NCI-H510A (cell line): ENCODE results near the gene TMEM135.
"Not testable (repeated sequence)": the region's sequence is repeated elsewhere in the genome, so short reads cannot be mapped to it uniquely, and the experiment has no call there.

Experiments used
- DNase-seq: peaks from one replicate; lab custom pipeline; 2025; lab: John Stamatoyannopoulos, UW

Gene TMEM135

DNA sequence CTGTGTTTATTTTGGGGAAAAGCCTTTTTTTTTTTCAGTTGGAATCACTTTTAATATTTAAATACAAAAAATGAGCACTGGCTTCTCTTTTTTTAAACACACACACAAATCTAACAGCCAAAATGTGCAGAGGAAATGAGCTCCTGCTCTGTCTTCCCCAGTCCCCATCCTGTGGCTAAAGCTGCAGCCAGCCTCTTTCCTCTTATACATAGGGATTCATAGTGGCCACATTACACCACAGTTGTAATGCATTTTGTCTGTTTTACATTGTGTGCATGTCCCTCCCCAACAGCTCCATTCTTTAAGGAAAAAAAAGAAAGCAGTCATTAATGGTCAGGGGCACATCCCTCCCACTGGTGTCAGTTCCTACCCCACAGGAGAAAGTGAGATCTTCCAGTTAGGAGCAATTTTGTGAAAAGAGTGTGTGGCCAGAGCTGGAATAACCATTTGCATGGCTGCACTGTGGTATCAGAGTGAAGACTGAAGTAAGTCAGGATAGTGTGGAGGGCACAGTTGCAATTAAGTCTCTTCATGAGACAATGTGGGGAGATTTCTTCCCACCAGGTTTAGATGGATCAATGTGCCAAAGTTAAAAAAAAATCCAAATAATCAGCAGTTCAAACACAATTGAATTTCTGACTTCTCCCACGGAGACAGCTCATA is 220.6 kb downstream of the TMEM135 start:
- DNase-seq: no peak

GRCh38 chr11:87259736-87260135 is 222.0 kb downstream of the TMEM135 start:
- no peak for DNase-seq

GRCh38 chr11:87260811-87261210 is 223.1 kb downstream of the TMEM135 start:
- DNase-seq: no peak

GRCh38 chr11:87263264-87263838 is 225.6 kb downstream of the TMEM135 start:
- DNase-seq: no peak

DNA sequence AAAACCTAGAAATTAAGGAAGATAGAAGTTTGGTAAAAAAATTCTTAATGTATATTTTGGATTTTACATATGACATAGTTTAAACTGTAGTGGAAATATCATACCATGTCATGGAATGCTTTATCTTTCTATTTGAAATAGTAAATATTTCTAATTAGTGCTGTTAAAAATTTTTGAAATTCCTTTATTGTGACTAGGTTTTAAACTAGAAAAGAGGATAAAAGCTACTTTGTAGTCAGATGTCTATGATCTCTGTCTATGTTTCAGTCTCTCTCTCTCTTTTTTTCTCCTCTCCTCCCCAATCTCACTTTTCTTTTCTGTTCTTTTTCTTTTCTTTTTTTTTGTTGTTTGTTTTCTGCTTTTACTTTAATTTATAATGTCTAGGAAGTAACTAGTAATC is 226.2 kb downstream of the TMEM135 start:
- no peak for DNase-seq

DNA sequence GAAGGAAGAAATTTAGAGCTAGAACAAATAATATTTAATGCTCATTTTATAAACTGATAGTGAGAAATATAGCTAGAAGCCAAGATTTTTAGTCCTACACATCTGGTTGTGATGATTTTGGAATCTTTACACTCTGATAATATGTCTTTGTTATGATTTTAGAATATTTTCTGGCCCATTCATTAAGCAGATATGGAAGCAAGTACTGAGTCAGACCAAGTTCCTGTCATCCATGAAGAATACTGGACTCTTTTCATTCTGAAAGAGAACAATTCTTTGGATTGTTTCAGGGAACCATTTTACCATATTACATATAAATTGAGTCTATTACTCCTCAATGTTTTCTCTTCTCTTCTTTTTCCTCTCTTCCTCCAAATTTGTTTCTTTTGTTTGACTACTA is 227.4 kb downstream of the TMEM135 start:
- no peak for DNase-seq

GRCh38 chr11:87265979-87266378 is 228.2 kb downstream of the TMEM135 start:
- DNase-seq: no peak

GRCh38 chr11:87266751-87267150 is 229.0 kb downstream of the TMEM135 start:
- DNase-seq: no peak

DNA sequence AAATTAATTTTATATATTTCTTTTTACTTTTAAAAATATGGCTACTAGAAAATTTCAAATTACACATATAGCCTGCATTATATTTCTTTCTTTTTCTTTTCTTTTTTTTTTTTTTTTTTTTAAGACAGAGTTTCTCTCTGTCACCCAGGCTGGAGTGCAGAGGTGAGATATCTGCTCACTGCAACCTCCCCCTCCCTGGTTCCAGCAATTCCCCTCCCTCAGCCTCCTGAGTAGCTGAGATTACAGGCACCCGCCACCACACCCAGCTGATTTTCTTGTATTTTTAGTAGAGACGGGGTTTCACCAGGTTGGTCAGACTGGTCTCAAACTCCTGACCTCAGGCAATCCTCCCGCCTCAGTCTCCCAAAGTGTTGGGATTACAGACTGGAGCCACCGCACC is 234.2 kb downstream of the TMEM135 start:
- not testable (repeated sequence) for DNase-seq

DNA sequence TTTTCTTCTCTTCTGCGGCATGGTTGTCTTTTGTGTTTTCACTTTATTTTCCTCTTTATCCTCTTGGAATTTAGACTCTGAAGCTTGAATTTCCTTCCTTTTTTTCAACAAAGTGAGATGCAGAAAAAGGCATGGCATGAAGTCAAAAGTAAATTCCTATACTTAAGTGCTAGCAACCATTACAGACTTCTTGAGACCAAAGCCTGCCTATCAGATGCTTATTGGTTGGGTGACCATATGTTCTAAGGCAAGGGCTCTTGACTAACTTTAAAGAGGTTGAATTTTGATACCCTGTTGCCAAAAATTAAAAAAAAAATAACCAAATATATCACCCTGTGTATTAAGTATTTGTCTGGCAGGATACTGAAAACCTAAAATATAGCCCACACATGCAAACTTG is 237.4 kb downstream of the TMEM135 start:
- no peak for DNase-seq

DNA sequence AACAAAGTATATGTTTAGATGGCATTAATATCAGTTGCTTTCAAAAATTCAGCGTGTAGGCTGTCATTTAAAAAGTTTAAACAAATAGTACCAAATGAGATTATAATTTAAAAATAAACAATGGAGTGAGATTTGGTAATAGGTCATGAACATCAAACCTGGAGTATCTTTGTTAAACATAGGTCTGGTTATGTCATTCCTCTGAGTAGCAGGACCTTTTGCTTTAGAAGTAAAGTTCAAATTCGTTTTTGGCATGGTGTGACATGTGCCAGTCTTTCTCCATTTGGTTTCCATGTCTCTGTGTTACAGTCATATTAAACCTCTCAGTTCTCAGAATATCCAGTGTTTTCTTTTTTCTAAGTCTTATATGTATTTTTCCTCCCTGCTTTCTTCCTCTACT is 242.4 kb downstream of the TMEM135 start:
- DNase-seq: no peak

DNA sequence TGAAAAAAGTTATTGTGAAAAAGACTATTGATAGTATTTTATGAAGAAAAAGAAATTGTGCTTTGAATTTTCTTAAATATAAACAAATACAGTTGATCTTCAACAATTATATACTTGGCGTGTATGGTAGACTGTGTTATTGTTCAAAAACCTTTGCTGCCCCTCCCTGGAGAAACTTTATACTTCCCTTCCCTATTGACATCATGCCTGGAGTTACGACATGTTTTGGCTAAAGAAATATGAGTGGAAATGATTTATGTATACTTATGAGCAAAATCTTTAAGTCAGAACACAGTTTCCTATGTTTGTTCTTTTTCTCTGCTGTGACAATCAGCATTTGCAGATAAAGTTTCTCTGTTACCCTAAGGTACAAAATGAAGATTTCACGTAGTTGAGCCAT is 243.8 kb downstream of the TMEM135 start:
- no peak for DNase-seq

DNA sequence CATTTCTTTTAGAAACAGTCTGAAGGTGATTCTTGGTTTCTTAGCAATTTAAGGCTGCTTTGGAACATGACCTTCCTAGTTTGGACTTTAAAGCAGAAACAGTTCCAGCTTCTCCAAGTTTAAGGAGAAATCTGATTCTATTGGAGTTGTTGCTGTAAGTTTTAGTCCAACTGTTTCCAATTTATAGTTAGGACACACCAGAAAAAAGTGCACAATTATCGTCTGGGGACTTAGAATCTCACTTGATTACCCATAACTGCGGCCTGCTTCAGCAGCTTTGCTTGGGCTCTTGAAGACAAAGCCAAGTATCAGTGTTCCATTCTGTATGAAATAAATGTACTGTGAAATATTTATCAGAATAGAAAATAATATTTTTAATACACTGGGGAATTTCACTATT is 246.6 kb downstream of the TMEM135 start:
- DNase-seq: no peak

- not testable (repeated sequence) for DNase-seq
These were observed 247.9 kb downstream of the TMEM135 start for GRCh38 chr11:87285674-87286073.

DNA sequence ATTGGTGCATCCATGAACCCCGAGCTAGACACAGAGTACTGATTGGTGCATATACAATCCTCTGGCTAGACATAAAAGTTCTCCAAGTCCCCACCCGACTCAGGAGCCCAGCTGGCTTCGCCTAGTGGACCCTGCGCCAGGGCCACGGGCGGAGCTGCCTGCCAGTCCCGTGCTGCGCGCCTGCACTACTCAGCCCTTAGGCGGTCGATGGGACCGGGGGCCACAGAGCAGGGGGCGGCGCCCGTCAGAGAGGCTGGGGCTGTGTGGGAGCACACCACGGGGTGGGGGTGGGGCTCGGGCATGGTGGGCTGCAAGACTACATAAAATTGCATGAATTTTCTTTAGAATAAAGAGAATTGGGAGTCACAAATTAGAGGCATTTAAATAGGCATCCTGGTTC is 248.6 kb downstream of the TMEM135 start:
- no peak for DNase-seq

GRCh38 chr11:87290304-87290922 is 252.7 kb downstream of the TMEM135 start:
- DNase-seq: no peak

DNA sequence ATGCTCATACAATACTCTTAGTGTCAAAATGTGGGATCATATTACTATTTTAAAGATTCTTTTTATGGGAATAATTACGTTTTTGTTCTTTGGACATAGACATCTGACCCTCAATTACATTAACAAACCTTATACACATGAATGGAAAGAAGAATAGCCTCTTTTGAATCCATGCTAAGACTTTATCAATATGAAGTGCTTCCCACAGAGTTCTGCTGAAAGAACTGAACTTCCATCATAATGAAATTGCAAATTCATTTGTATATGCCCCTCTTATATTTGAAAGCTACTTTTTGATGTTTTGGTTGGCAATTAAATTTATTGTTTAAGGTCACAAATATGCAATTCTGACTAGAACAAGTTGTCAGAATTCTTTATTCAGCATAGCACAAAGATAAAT is 254.9 kb downstream of the TMEM135 start:
- DNase-seq: no peak

DNA sequence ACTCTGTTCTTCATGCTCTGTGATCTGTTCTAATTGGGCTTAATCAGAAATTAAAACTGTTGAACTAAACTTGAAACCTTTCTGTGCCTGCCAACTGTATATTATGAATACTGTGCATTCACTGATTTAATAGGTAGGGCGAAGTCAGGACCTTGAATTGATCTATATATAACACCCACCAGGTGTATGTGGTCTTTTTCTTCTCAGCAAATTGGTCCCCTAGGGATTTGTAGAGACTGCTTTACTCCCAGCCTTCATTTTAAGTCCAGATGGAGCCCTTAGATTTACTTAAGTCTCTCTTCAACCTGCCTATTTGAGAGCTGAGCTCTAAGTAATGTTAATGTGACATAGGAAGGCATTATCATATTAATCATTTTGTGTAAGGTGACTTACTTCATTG is 257.5 kb downstream of the TMEM135 start:
- no peak for DNase-seq

GRCh38 chr11:87296627-87297026 is 258.9 kb downstream of the TMEM135 start:
- DNase-seq: no peak

GRCh38 chr11:87298155-87298554 is 260.4 kb downstream of the TMEM135 start:
- no peak for DNase-seq

DNA sequence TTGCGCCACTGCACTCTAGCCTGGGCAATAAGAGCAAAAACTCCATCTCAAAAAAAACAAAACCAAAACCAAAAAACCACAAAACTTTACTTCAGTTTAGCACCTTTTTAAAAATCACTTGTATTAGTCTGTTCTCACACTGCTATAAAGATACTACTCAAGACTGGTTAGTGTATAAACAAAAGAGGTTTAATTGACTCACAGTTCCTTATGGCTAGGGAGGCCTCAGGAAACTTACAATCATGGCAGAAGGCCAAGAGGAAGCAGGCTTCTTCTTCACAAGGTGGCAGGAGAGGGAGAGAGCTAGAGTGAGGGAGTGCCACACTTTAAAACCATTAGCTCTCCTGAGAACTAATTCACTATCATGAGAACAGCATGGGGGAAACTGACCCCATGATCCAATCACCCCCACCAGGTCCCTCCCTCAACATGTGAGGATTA is 261.3 kb downstream of the TMEM135 start:
- DNase-seq: no peak

GRCh38 chr11:87300640-87301380 is 263.1 kb downstream of the TMEM135 start:
- DNase-seq: no peak
